GM06990 (cell line): ENCODE results near the gene SELENOV.

Source experiments
- DNase-seq: peaks from one replicate; pipeline ENCODE4 v3.0.0-alpha.2; 2011; ENCODE audit not compliant: insufficient read length; ENCODE audit errors: extremely low read depth
- H3K27me3 ChIP-seq: replicated peaks from 2 replicates; pipeline ENCODE4 v1.6.0; 2011; ENCODE audit warnings: low read length; ENCODE audit not compliant: control insufficient read depth, insufficient read depth
- H3K36me3 ChIP-seq: 2 replicates; pipeline ENCODE4 v1.5.1; 2011; ENCODE audit warnings: low read length; ENCODE audit not compliant: control insufficient read depth, insufficient read depth
- H3K4me3 ChIP-seq: replicated peaks from 2 replicates; pipeline ENCODE4 v1.5.1; 2011; ENCODE audit warnings: low read depth, mild to moderate bottlenecking, control low read depth, low read length
- TF ChIP-seq, protein P1 (sequence below): IDR thresholded peaks from 2 replicates; pipeline ENCODE4 v1.5.1; 2011; ENCODE audit warnings: low read length, control low read depth, mild to moderate bottlenecking, inconsistent platforms; ENCODE audit not compliant: insufficient read depth, poor library complexity, severe bottlenecking

SELENOV gene

DNA sequence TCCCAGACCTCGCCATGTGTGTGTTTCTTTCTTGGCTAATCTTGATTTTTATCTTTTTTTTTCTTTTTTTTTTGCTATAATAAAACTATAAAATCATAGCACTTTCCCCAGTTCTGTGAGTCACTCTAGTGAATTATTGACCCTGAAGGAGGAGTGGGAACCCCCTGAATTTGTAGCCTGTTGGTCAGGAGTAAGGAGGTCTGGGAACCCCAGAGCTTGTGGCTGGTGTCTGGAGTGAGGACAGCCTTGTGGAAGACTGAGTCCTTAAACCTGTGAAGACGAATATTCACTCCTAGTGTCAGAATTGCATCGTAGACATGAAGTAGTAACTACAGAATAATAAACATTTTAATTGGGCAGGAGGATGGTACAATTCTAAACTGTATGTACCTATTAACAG, 10.3 kb downstream of the SELENOV start:
- Histone ChIP-seq H3K27me3 (no peaks in the 10 kb centered on the region), H3K4me3 (no peak overlapping the region), H3K36me3 (no peaks in the 10 kb centered on the region)
- DNase-seq: no peak
- TF ChIP-seq, protein P1, sequence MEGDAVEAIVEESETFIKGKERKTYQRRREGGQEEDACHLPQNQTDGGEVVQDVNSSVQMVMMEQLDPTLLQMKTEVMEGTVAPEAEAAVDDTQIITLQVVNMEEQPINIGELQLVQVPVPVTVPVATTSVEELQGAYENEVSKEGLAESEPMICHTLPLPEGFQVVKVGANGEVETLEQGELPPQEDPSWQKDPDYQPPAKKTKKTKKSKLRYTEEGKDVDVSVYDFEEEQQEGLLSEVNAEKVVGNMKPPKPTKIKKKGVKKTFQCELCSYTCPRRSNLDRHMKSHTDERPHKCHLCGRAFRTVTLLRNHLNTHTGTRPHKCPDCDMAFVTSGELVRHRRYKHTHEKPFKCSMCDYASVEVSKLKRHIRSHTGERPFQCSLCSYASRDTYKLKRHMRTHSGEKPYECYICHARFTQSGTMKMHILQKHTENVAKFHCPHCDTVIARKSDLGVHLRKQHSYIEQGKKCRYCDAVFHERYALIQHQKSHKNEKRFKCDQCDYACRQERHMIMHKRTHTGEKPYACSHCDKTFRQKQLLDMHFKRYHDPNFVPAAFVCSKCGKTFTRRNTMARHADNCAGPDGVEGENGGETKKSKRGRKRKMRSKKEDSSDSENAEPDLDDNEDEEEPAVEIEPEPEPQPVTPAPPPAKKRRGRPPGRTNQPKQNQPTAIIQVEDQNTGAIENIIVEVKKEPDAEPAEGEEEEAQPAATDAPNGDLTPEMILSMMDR: no peak

DNA sequence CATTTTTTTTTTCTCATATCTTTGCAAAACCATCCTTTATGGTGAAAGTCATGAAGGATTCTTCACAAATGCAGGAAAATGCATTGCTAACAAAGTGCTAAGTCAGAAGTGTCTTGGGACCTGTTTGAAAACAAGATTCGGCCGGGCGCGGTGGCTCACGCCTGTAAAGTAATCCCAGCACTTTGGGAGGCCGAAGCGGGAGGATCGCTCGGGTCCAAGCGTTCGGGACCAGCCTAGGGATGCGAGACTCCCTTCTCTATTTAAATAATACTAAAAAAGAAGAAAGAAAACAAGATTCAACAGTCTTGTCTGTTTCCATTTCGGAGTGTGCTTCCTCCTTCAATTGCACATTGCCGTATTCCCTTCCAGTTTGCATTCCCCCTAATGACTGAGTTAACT, 16.9 kb downstream of the SELENOV start:
- no peaks in the 10 kb centered on the region for H3K27me3 ChIP-seq
- TF ChIP-seq, protein P1: no peak
- no peaks in the 10 kb centered on the region for H3K36me3 ChIP-seq
- H3K4me3 ChIP-seq: peak overlapping the region; percentile 85
- no peak for DNase-seq

- Histone ChIP-seq H3K36me3 (no peaks in the 10 kb centered on the region), H3K27me3 (no peaks in the 10 kb centered on the region), H3K4me3 (peak within 1 kb of the TSS; percentile 85)
- TF ChIP-seq, protein P1: peak; percentile 99
- peak; percentile 88 for DNase-seq
Observed at GRCh38 chr19:39532233-39533002, 17.5 kb downstream of the SELENOV start, which contains the start of gene EID2B. Gene EID2B (minus strand): TSS chr19:39532852. CDS start chr19:39532802, 50 bp downstream.

DNA sequence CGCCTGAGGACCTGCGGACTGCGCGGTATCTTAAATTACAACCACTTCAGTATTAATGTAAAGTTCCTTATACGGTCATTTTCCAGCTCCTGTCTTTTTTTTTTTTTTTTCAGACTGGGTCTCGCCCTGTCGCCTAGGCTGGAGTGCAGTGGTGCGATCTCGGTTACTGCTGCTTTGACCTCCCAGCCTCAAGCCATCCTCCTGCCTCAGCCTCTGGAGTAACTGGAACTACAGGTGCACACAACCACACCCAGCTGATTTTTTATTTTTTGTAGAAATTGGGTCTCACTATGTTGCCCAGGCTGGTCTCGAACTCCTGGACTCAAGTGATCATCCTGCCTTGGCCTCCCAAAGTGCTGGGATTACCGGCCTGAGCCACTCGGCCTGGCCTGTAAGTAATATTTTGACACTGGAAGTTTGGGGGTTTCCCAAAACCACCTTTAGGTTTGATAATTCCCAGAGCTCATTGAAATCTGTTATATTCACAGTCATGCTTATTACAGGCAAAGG, 18.1 kb downstream of the SELENOV start:
- TF ChIP-seq, protein P1: no peak
- H3K27me3 ChIP-seq: no peaks in the 10 kb centered on the region
- H3K36me3 ChIP-seq: no peaks in the 10 kb centered on the region
- no peak overlapping the region for H3K4me3 ChIP-seq
- no peak for DNase-seq

DNA sequence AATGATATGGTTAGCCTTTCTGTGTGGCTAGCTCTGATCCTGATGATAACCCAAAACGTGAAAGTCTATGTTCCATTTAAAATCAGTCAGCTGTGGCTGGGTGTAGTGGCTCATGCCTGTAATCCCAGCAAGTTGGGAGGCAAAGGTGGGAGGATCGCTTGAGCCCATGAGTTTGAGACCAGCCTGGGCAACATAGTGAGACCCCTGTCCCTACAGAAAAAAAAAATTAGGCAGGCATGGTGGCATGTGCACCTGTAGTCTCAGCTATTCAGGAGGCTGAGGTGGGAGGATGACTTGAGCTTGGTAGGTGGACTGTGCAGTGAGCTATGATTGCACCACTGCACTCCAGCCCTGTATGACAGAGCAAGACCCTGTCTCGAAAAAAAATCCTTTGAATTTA, 18.9 kb downstream of the SELENOV start:
- no peak for DNase-seq
- Histone ChIP-seq H3K4me3 (no peak overlapping the region), H3K36me3 (no peaks in the 10 kb centered on the region), H3K27me3 (no peaks in the 10 kb centered on the region)
- TF ChIP-seq, protein P1: no peak
